Activated CD4-positive, alpha-beta T cell treated with anti-CD3 and anti-CD28 coated beads, Interleukin-2, amount 10 ng/mL, durations not matched to agents 24 days and 14 days (primary cell): ENCODE data around the gene TNNC2. TPM values are rescaled to one million over a fixed set of nuclear protein-coding genes. Genes with fewer than 3 reads are reported as not detected.
"Not testable (repeated sequence)": the region's sequence is repeated elsewhere in the genome, so short reads cannot be mapped to it uniquely, and the experiment has no call there.

ENCODE experiments used
- DNase-seq: peaks from one replicate; pipeline ENCODE4 v3.0.0; 2022
- H3K27ac Mint-ChIP-seq: one replicate; pipeline ENCODE4 v1.8.0; 2022; ENCODE audit warnings: mild to moderate bottlenecking, mixed read lengths
- H3K27me3 Mint-ChIP-seq: one replicate; pipeline ENCODE4 v1.8.0; 2022; ENCODE audit warnings: mixed read lengths
- H3K36me3 Mint-ChIP-seq: one replicate; pipeline ENCODE4 v1.8.0; 2022; ENCODE audit warnings: low read depth, mild to moderate bottlenecking, mixed read lengths
- H3K4me1 Mint-ChIP-seq: one replicate; pipeline ENCODE4 v1.8.0; 2021; ENCODE audit warnings: mixed read lengths
- H3K4me3 Mint-ChIP-seq: one replicate; pipeline ENCODE4 v1.8.0; 2022; ENCODE audit warnings: mild to moderate bottlenecking, moderate library complexity, mixed read lengths
- H3K9me3 Mint-ChIP-seq: one replicate; pipeline ENCODE4 v1.8.0; 2021; ENCODE audit warnings: mixed read lengths
- intact Hi-C: fragments of 100-400 bp; cut with micrococcal nuclease; formaldehyde crosslinking; loops from one replicate; pipeline ENCODE4 v1.15.1; 2023
- total RNA-seq: library from RNA; stranded (reverse); gene quantifications from 2 replicates; pipeline ENCODE4 v1.2.3, GENCODE V29; 2022

Gene TNNC2
- total RNA-seq, 1 donor from 2014 or later: not detected

GRCh38 chr20:45836841-45837240 lies 9.7 kb upstream of the TNNC2 start:
- H3K4me3 Mint-ChIP-seq: no peak overlapping the region
- peaks cover 6% of the 10 kb centered on the region for H3K4me1 Mint-ChIP-seq
- H3K9me3 Mint-ChIP-seq: no peaks in the 10 kb centered on the region
- H3K36me3 Mint-ChIP-seq: no peaks in the 10 kb centered on the region
- no peak for DNase-seq
- H3K27me3 Mint-ChIP-seq: peaks cover under 1% of the 10 kb centered on the region
- intact Hi-C loops: no loop called here
- no peak overlapping the region for H3K27ac Mint-ChIP-seq

DNA sequence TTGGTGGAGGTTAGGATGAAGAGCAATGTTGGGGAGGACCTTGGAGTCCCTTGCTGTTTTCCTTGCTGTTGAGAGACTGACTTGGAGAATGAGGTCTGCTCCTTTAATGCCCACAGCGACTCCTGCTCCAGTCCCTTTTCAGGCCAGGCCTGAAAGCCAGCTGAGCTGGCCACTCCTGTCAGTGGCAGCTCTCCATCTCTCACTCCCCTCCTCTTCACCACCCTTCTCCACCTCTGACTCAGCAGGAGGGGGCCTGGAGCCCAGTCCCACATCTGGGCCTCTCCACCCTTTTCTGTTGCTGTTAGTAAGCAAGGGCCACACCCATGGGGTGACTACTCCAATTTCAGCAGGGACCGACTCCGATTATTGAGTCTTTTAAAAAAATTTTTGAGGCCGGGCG lies 8.7 kb upstream of the TNNC2 start:
- Mint-ChIP-seq H3K27me3 (peaks cover 4% of the 10 kb centered on the region), H3K9me3 (no peaks in the 10 kb centered on the region), H3K36me3 (no peaks in the 10 kb centered on the region), H3K27ac (no peak overlapping the region), H3K4me3 (peak overlapping the region; percentile 40), H3K4me1 (peaks cover 6% of the 10 kb centered on the region)
- no peak for DNase-seq
- intact Hi-C loops: loop anchor here (2.0 kb wide), 1 partner anchor 21 kb away; the partner anchor contains the start of genes ACOT8 and ZSWIM3

DNA sequence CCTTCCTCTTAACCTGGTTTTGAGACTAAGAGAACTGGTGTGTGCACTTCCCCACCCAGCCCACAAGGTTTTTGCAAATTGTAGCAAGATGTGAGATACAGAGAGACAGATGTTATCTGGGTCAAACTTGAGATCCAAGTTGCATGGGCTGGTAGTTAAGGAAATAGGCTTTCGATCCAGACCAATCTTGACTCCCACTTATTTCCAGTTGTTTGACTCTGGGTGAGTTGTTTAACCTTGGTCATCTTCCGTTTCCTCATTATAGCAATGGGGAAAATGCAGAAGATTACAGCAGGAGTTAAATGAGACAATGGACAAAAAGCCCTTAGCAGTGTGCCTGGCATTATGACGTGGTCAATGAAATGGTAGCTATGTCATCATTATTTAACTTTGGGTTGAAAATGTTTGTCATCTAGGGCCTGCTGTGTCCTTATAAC lies 8.2 kb upstream of the TNNC2 start:
- peaks cover 6% of the 10 kb centered on the region for H3K4me1 Mint-ChIP-seq
- intact Hi-C loops: loop anchor here (2.0 kb wide), 1 partner anchor 21 kb away; the partner anchor contains the start of genes ACOT8 and ZSWIM3
- DNase-seq: no peak
- H3K27ac Mint-ChIP-seq: no peak overlapping the region
- H3K27me3 Mint-ChIP-seq: peaks cover 8% of the 10 kb centered on the region
- H3K4me3 Mint-ChIP-seq: no peak overlapping the region
- no peaks in the 10 kb centered on the region for H3K9me3 Mint-ChIP-seq
- H3K36me3 Mint-ChIP-seq: no peaks in the 10 kb centered on the region

DNA sequence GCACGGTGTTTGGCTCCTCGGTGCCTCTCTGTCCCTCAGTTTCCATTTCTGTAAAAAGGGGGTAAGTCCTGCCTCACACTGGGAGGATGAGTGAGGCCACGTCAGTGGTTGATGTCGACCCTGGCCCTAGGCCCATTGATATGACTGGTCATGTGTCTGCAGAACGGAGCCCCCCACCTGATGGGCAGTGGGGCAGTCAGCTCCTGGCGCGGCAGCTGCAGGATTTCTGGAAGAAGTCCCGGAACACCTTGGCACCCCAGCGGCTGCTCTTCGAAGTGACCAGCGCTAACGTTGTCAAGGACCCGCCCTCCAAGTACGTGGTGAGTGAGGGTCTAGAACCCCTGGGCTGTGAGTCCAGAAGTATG lies 7.7 kb upstream of the TNNC2 start:
- intact Hi-C loops: loop anchor here (2.0 kb wide), 1 partner anchor 22 kb away; the partner anchor contains the start of genes ACOT8 and ZSWIM3
- H3K4me3 Mint-ChIP-seq: peak overlapping the region; percentile 83

DNA sequence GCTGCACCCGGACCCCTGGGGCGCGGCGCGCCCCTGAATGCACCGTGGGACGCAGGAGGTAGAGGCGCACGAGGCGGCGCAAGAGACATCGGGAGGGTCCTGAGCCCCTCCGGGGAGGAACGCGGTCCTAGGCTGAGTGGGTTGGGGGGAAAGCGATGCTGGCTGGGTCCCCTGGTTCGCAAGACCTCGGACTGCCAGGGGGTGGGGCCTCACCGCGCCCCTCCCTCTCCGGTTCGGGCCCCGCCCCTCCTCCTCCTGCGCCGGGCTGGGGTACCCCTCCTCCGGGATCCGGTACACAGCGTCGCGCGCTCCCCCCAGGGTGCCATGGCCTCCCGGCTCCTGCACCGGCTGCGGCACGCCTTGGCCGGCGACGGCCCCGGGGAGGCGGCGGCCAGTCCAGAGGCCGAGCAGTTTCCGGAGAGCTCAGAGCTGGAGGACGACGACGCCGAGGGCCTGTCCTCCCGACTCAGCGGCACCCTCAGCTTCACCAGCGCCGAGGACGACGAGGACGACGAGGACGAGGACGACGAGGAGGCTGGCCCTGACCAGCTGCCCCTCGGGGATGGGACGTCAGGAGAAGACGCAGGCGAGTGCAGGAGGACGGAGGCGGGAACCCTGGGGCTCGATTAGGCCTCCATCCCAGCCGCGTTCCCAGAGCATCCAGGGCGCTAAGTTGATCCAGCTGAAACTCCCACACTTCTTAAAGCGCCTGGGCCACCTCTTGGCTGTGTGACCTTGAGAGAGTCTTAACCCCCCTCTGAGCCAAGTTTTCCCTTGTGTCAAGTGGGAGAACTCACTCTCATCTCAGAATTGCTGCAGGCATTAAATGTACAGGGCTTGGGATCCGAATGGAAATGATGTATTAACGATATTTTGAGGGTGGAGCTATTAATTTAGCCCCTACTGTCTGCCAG lies 7.0 kb upstream of the TNNC2 start:
- H3K27ac Mint-ChIP-seq: no peak overlapping the region
- no peaks in the 10 kb centered on the region for H3K36me3 Mint-ChIP-seq
- peak; percentile 87 for DNase-seq
- peak overlapping the region; percentile 83 for H3K4me3 Mint-ChIP-seq
- no peaks in the 10 kb centered on the region for H3K9me3 Mint-ChIP-seq
- intact Hi-C loops: loop anchor here (2.0 kb wide), 1 partner anchor 23 kb away; the partner anchor contains the start of genes ACOT8 and ZSWIM3
- H3K27me3 Mint-ChIP-seq: peaks cover 10% of the 10 kb centered on the region
- peaks cover 6% of the 10 kb centered on the region for H3K4me1 Mint-ChIP-seq

More for the DNA sequence above, 7.7 kb upstream of the TNNC2 start:
- Mint-ChIP-seq H3K36me3 (no peaks in the 10 kb centered on the region), H3K27ac (no peak overlapping the region), H3K4me1 (peaks cover 6% of the 10 kb centered on the region), H3K9me3 (no peaks in the 10 kb centered on the region), H3K27me3 (peaks cover 10% of the 10 kb centered on the region)
- DNase-seq: no peak

- H3K4me3 Mint-ChIP-seq: peak within 1 kb of the TSS; percentile 83
- peaks cover 6% of the 10 kb centered on the region for H3K4me1 Mint-ChIP-seq
- intact Hi-C loops: no loop called here
- H3K27ac Mint-ChIP-seq: peak within 1 kb of the TSS; percentile 58
- peaks cover 10% of the 10 kb centered on the region for H3K27me3 Mint-ChIP-seq
- peak; percentile 79 for DNase-seq
- no peaks in the 10 kb centered on the region for H3K9me3 Mint-ChIP-seq
- no peaks in the 10 kb centered on the region for H3K36me3 Mint-ChIP-seq
Measured at GRCh38 chr20:45833030-45833882, 6.1 kb upstream of the TNNC2 start, which contains the start of gene SNX21. Gene SNX21 (plus strand): TSS chr20:45833799. CDS start chr20:45833920, 121 bp downstream.

DNA sequence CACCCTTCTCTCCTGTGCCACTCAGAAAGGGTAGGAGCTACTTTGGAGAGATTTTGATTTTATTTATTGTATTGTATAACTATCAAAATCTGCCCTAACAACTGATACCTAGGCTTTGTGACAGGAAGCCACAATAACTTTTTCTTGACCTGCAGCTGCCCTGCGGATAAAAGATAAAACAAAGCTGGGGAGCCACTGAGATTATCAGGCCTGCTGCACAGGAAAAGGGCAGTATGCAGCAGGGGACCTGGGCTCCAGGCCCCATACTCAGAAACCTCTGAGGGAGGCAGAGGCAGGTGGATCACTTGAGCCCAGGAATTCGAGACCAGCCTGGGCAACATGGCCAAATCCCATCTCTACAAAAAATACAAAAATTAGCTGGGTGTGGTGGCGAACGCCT lies 5.5 kb upstream of the TNNC2 start:
- H3K36me3 Mint-ChIP-seq: no peaks in the 10 kb centered on the region
- intact Hi-C loops: no loop called here

DNA sequence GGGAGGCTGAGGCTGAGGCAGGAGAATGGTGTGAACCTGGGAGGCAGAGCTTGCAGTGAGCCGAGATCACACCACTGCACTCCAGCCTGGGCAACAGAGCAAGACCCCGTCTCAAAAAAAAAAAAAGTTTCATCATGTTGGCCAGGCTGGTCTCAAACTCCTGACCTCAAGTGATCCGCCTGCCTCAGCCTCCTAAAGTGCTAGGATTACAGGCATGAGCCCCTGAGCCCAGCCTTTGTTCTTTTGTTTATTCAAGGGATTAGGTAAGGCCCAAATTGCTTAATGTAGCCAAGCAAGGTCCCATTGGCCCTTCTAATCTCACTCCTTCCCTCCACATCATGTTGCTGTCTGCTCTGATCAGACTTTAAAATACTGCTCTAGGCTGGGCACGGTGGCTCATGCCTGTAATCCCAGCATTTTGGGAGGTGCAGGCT lies 2.6 kb upstream of the TNNC2 start:
- H3K36me3 Mint-ChIP-seq, H3K9me3 Mint-ChIP-seq, intact Hi-C loops, DNase-seq, H3K27ac Mint-ChIP-seq, H3K4me3 Mint-ChIP-seq, H3K4me1 Mint-ChIP-seq: not testable (repeated sequence)
- peaks cover 13% of the 10 kb centered on the region for H3K27me3 Mint-ChIP-seq

More for the DNA sequence above, 5.5 kb upstream of the TNNC2 start:
- peak overlapping the region; percentile 83 for H3K4me3 Mint-ChIP-seq
- no peak for DNase-seq
- no peaks in the 10 kb centered on the region for H3K9me3 Mint-ChIP-seq
- H3K4me1 Mint-ChIP-seq: peaks cover 6% of the 10 kb centered on the region
- peaks cover 10% of the 10 kb centered on the region for H3K27me3 Mint-ChIP-seq
- H3K27ac Mint-ChIP-seq: no peak overlapping the region

DNA sequence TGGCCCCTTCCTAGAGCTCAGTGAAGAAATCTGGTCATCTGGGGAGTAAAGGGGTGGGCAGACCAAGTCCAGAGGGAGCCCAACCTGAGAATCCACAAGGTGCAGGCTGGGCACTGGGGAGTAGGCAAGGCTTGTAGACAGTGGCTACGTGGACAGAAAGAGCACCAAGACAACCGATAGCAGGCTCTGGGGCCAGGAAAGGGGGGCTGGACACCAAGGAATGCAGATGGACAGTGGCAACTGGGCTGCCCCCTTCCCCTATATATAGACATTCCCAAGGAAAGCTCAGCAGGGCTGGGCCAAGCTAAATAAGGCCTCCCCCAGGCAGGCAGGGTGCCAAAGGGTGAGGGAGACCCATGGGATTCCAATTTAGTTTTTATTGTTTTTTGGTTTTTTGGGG lies 1.5 kb upstream of the TNNC2 start:
- no peak overlapping the region for H3K4me3 Mint-ChIP-seq
- H3K4me1 Mint-ChIP-seq: peaks cover 17% of the 10 kb centered on the region
- no peak for DNase-seq
- intact Hi-C loops: no loop called here
- no peaks in the 10 kb centered on the region for H3K9me3 Mint-ChIP-seq
- no peak overlapping the region for H3K27ac Mint-ChIP-seq
- no peaks in the 10 kb centered on the region for H3K36me3 Mint-ChIP-seq
- H3K27me3 Mint-ChIP-seq: peaks cover 22% of the 10 kb centered on the region

DNA sequence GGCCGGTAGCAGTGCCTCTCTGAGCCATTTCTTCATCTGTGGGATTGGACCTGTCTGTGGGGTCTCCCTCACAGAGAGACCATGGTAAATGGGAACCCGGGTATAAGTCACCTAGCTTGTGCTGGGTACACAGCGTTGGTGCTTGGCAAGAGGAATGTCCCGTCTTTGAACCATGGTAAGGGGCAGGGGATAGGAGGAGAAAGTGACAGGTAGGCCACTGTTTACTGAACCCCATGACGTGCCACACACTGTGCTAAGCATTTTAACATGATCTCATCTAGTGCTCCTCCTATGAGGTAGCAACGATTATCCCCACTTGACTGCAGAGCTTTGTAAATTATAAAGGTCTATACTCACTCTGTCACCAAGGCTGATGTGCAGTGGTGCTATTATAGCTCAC lies 600 bp upstream of the TNNC2 start:
- Mint-ChIP-seq H3K4me1 (peaks cover 16% of the 10 kb centered on the region), H3K27me3 (peaks cover 30% of the 10 kb centered on the region), H3K4me3 (no peak overlapping the region), H3K9me3 (no peaks in the 10 kb centered on the region), H3K36me3 (no peaks in the 10 kb centered on the region), H3K27ac (no peak overlapping the region)
- DNase-seq: no peak
- intact Hi-C loops: no loop called here

DNA sequence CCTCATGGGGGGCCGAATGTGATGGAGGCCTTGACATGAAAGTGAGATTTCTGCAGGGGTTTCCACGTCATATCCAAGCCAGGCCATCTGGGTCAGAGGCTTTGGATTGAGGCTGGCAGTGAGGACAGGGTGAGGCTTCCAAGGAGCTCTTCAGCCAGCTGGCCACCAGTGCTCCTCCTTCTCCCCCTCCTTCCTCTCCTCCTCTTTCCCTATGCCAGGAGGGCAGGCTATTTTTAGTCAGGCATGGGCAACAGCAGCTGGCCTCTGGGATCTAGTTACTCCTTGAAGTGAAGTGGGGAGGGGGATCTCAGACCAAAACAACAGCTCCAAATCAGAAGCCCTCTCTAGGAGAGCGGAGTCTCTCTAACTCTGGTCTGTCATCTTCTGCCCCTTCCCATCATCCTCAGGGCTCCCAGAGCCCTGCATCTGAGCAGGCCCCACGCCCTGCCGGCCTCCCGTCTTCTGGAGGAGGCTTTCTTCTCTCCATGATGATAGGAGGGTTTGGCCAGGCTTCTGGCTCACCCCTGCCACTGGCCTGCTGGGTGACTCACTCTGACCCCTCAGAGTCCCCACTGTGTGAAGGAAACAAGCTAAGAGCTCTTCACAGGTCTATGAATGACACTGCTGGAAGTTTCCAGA lies 612 bp downstream of the TNNC2 start:
- H3K4me3 Mint-ChIP-seq: no peak overlapping the region
- H3K27ac Mint-ChIP-seq: no peak overlapping the region
- DNase-seq: no peak
- intact Hi-C loops: no loop called here
- peaks cover 16% of the 10 kb centered on the region for H3K4me1 Mint-ChIP-seq
- no peaks in the 10 kb centered on the region for H3K36me3 Mint-ChIP-seq
- peaks cover 33% of the 10 kb centered on the region for H3K27me3 Mint-ChIP-seq
- no peaks in the 10 kb centered on the region for H3K9me3 Mint-ChIP-seq

GRCh38 chr20:45823949-45824835 lies 2.9 kb downstream of the TNNC2 start:
- Mint-ChIP-seq H3K36me3 (no peaks in the 10 kb centered on the region), H3K4me1 (peaks cover 16% of the 10 kb centered on the region), H3K27ac (peak overlapping the region; percentile 64), H3K9me3 (no peaks in the 10 kb centered on the region), H3K4me3 (peak overlapping the region; percentile 78), H3K27me3 (peaks cover 32% of the 10 kb centered on the region)
- DNase-seq: peak; percentile 82
- intact Hi-C loops: loop anchor here (1.0 kb wide), 1 partner anchor 139 kb away; no protein-coding TSS in a partner anchor
